IPS-NIHi7 (cell line): Measurements from ENCODE around the gene B3GALT5.
"Not testable (repeated sequence)": the region's sequence is repeated elsewhere in the genome, so short reads cannot be mapped to it uniquely, and the experiment has no call there.

Experiments used
- DNase-seq: peaks from one replicate; pipeline ENCODE4 v3.0.0; 2012; ENCODE audit warnings: mixed read lengths; ENCODE audit errors: extremely low spot score

Gene B3GALT5, protein sequence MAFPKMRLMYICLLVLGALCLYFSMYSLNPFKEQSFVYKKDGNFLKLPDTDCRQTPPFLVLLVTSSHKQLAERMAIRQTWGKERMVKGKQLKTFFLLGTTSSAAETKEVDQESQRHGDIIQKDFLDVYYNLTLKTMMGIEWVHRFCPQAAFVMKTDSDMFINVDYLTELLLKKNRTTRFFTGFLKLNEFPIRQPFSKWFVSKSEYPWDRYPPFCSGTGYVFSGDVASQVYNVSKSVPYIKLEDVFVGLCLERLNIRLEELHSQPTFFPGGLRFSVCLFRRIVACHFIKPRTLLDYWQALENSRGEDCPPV

GRCh38 chr21:39612233-39613040 is at the start of gene B3GALT5:
Gene B3GALT5, plus strand, starts transcription at chr21:39612940. Its CDS starts 47,620 bp downstream, at chr21:39660560.
- peak; percentile 85 for DNase-seq

DNA sequence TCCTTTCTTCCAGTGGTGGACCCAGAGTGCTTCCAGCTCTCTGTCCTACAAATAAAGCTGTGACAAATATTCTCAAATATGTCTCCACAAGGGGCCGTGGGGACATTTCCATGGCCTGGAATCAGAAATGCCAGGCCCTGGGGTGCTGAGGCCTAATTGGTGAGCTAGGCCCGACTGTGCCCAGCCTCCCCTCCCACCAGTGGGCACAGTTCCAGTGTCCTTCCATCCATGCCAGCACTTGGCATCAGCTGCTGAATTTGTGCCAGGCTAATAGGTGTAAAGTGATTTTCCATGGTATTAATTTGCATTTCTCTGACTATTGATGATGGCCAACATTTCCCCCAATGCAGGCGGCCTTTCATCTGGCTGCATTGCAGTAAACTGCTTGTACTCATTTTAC is 48.5 kb upstream of the B3GALT5 start:
- DNase-seq = no peak

DNA sequence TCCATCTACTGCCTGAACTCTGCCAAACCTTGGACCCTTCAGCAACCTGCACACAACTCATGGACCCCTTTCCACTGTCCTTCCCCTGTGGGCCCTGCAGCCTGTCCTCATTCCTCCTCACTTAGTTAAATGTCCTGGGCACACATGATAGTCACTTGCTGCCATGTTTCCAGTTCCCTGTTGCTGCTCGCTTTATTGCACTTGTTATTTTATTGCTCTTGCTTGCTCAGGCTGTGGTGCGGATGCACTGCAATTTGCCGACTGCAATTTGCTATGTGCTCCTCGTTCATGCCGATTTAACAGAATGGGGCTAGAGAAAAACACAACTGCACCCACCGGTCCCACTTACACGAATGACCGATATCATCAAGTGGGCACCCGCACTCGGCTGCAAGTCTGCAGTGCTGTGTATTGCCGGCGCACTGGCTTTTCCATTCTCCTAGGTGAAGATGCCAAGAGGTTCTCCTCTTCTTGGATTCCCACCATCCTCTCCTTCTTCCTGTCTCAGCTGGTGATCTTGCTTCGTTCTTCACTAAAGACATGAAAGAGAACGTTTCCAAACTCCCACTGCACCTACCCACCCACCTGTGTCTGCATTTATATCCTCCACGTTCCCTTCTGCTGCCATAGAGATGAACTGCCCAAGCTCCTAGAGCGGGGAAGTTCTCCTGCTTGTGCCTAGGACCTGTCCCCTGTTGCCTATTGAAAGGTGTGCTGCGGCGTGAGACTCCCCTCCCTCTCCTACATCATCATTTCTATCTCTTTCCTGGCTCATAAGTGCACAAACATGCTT is 45.4 kb upstream of the B3GALT5 start:
- no peak for DNase-seq

DNA sequence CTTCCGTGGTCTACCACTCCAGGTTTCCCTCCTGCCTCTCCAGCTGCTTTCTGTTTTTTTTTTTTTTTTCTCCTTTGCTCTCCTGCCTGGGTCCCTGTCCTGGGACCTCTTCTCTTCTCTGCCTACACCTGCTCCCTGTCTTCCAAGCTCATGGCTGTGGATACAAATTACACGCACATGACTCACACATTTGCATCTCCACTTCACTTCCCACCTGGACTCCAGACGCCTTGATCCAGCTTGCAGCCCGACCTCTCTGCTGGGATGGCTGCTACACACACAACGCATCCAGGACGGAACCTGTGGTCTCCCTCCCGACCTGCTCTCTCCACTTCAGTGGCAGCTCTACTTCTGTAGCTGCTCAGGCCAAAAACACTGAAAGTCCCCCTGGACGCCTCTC is 44.4 kb upstream of the B3GALT5 start:
- no peak for DNase-seq

- no peak for DNase-seq
These were observed 37.0 kb upstream of the B3GALT5 start for GRCh38 chr21:39575775-39576174.

GRCh38 chr21:39576518-39577128 is 36.1 kb upstream of the B3GALT5 start:
- no peak for DNase-seq

GRCh38 chr21:39579734-39580332 is 32.9 kb upstream of the B3GALT5 start:
- no peak for DNase-seq

DNA sequence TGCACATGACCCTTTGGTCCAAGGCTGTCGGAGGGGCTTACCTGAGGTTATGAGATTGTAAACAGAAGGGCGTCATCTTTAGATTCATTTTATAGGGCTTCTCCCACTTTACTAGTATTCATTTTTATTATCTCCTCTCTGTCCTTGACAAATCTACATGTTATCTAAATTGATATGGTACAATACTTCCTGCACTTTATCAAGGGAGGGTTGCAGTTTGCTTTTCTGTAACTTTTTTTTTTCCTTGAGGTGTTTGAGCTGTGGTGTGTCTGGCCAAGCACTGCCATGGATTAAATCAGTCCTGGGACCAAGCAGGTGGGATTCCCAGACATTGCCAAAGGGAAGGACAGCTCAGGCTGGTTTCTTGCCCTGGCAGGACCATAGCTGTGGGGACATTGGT is 32.0 kb upstream of the B3GALT5 start:
- no peak for DNase-seq

DNA sequence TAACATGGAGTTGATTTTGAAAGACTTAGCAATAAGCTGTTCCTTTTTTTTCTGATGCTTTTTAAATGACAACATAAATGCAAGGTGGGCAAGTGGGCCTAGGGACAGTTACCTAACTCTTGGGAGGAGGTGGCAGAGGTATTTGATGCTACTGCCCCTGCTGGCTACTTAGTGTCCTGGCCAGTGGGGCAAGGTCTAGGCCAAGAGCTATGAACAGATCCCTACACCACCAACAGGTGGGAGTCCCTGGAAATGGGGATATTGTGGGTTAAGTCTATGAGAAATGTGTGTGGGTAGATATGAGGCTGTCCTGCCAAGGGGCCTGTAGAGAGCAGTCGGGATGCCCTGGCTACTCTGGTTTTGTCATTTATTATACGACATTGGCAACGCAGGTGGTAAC is 31.3 kb upstream of the B3GALT5 start:
- peak; percentile 69 for DNase-seq

- no peak for DNase-seq
These were observed 30.0 kb upstream of the B3GALT5 start for GRCh38 chr21:39582749-39583148.

- DNase-seq = not testable (repeated sequence)
These were observed 29.2 kb upstream of the B3GALT5 start for GRCh38 chr21:39583586-39583985.

DNA sequence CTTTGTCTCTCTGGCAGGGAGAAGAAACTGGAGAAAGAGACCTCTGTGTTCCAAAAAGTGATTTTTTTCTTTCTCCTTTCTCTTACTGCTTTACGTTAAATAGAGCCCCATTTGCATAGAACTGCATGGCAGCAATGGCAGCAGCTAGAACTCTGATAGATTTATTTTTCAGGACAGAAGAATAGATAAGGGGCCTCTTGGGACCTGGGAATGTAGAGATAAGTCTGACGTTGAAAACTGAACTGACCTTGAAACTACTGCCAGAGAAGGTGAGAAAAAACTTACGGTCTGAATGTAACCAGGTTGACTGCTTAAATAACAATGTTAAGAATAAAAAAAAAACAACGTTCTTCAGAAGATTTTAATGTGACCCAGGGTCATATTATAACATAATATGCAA is 25.4 kb upstream of the B3GALT5 start:
- DNase-seq = no peak

DNA sequence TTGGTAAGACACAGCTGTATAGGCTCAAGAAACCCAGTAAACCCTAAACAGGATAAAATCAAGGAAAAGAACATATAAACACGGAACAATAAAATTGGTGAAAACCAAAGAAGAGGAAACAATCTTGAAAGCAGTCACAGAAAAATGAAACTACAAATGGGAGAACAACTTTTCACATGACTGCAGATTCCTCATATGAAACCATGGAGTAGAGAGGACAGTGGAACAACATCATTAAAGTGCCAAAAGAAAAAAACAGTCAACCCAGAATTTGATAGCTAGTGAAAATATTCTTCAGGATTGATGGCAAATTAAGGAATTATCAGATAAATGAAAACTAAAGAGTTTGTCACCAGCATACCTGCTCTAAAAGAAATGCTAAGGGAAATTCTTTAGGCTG is 23.9 kb upstream of the B3GALT5 start:
- DNase-seq = no peak

DNA sequence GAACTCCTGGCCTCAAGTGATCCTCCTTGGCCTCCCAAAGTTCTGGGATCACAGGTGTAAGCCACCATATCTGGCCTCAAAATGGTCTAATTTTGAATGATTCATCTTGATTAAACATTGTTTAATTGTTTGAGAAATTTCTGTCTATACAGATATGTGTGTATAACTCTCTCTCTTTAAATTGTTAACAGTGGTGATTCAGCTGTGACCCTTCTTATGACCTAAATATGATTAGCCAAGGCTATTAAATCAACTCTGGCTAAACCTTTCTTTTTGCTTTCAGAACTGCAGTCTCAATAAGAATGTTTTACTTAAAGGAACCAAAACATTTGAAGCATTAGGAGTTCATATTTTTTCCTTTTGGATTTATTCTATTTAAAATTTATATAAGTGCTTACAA is 19.2 kb upstream of the B3GALT5 start:
- DNase-seq = no peak

DNA sequence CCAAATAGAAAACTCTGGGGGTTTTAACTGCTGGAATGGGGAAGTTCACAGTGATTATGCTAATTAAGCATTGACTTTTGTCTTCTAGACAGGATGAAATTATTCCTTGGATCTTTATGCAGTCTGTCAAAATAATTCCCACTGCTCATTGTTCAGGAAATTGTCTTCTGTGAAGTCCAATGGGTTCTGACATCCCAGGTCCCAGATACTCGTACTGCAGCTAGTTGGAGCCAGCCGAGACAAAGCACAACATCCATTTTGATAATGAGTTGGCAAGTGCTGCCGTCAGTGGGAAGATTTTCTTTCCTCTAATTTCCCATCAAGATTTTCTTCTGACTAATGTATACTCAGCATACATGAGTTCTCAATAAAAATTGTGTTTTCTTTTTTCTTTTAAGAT is 17.3 kb upstream of the B3GALT5 start:
- DNase-seq = no peak

DNA sequence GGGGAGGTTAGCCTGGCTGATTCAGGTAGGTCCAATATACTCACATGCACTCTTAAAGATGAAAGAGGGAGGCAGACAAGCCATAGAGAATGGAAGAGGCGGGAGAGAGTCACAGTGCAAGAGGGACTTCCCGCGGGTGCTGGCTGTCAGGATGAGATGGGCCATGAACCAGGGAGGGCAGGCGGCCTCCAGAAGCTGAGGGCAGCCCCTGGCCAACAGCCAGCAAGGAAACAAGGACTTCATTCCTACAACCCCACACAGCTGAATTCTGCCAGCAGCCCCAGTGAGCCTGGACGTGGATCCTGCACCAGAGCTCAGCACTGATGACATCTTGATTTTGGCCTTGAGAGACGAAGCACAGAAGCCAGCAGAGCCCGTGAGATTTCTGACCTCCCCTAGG is 15.1 kb upstream of the B3GALT5 start:
- no peak for DNase-seq

- no peak for DNase-seq
These were observed 13.4 kb upstream of the B3GALT5 start for GRCh38 chr21:39599191-39599970.

- DNase-seq = no peak
These were observed 11.4 kb upstream of the B3GALT5 start for GRCh38 chr21:39601187-39601928.

- no peak for DNase-seq
These were observed 10.6 kb upstream of the B3GALT5 start for GRCh38 chr21:39602076-39602689.

DNA sequence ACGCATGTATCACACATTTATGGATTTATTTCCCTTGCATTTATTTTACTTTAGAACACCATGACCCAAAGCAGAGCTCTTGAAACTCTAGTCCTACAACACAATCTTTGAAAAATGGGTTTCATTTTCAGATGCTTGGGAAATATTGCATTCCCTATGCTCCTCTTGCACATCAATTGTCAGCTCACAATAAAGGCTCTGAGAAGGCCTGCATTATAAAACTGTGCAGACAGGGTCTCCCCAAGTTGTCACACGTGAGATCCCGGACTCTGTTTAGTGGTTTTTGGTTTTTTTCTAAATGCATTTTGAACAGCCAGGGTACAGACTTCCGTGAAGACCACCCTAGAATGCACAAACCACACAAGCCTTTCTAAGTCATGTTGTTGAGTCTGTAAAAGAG is 9.9 kb upstream of the B3GALT5 start:
- no peak for DNase-seq
